ENCODE data around the gene C19orf81. TPM values are rescaled to one million over a fixed set of nuclear protein-coding genes. Genes with fewer than 3 reads are reported as not detected.

Gene C19orf81
- total and polyA plus RNA-seq, 7 experiments from 2014 or later, result 0.98 to 1.0 TPM; not detected in 5

DNA sequence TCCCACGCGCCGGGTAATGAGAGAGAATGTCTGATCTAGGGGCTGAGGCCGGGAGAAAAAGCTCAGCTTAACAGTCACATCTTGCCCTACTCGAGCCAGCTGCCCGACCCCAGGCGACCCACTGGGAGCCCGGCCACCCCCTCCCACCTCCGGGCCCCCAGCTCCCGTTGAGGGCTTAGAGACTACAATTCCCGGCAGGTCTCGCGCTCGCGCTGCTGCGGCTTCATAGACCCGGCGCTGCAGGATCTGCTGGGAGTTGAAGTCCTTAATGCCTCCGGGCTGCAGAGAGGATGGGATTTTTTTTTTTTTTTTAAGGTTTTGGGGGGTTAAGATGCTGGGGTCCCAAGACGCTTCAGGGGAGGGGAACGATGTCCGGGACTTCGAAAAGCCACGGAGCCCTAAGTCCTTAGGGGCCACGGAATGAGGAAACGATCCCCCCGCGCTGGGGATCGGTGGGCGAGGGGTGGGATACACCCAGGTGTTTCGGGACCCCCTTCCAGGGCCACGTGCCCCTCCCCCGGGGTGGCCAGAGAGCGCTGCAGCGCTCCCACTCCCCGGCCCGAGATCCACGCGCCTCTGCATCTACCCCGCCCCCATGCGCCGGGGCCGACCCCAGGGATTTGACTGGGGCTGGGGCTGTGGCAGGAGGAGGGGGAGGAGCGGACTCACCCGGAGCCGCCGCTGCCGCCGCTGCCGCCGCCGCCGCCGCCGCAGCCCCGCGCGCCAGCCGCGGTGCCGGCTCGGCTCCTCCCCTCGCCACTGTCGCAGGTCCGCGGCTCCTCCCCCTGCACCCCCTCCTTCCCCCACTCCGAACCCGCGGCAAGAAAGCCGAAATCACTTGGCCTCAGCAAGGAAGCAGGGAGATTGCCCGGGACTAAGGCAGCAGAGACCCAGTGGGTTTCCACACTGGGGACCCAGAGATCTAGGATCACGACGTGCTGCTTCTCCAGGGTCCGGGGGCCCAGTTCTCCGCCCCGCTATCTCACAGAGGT, 9.8 kb upstream of the C19orf81 start, which contains the start of gene SYT3:
TSS of gene SYT3 (minus strand) at position 761 of the 992 bp plus-strand sequence. CDS start 2,470 bp downstream, outside the sequence.
- ChIA-PET CTCF (no interaction called here), POLR2A (interaction anchor here (0.6 kb wide), 1 partner anchor 424 kb away, joined by 4 read pairs; no protein-coding TSS in a partner anchor)
- intact Hi-C loops (cut with micrococcal nuclease), result no loop called here
- H3K9me3 Mint-ChIP-seq, result peaks cover 0 to 31% (median 19%) of the 10 kb centered on the region in 11 donors
- peak; percentile 79 for ATAC-seq
- Histone ChIP-seq H3K36me3 (ENCODE audit: control insufficient read depth in 2 of 3, insufficient read depth in 3 of 3, low read length in 3 of 3) (no peaks in the 10 kb centered on the region), H3K27me3 (ENCODE audit: control insufficient read depth in 2 of 2, insufficient read depth in 2 of 2, low read length in 2 of 2) (no peaks in the 10 kb centered on the region), H3K9me3 (ENCODE audit: control insufficient read depth in 2 of 3, low read length in 3 of 3) (peaks cover 0 to 9% (median 0%) of the 10 kb centered on the region in 3 experiments), H3K27ac (ENCODE audit: low read depth, low read length) (no peak within 1 kb of the TSS), H3K4me3 (ENCODE audit: low read length) (peak within 1 kb of the TSS; percentile 30), H3K4me1 (ENCODE audit: control insufficient read depth in 2 of 2, insufficient read depth in 2 of 2, low read length in 2 of 2) (no peaks in the 10 kb centered on the region)
- H3K27ac Mint-ChIP-seq, result peak within 1 kb of the TSS in 2 of 9 donors; percentile 52 to 59
- peaks cover 27 to 53% (median 43%) of the 10 kb centered on the region in 5 donors for H3K27me3 Mint-ChIP-seq
- DNase-seq, result peak in 7 of 9 donors; percentile 7 to 55 (median 13)
- H3K4me3 Mint-ChIP-seq, result peak within 1 kb of the TSS; percentile 8 to 91 (median 82)
- peaks cover 0 to 11% (median 6%) of the 10 kb centered on the region in 7 donors for H3K4me1 Mint-ChIP-seq
- peaks cover 0 to 9% (median 0%) of the 10 kb centered on the region in 5 donors for H3K36me3 Mint-ChIP-seq

DNA sequence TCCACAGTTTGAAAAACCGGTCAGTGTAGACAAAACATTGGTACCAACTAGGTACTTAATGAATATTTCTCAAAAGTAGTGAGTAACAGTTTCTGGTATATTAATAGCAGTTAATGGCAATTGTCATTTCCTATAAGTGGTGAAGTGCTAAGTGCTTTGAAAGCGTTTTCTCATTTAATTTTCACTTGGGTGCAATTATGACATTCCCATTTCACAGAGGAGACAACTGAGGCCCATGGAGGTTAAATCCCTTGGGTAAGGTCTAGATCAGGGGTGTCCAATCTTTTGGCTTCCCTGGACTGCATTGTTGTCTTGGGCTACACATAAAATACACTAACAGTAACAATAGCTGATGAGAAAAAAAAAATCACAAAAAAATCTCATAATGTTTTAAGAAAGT, 8.9 kb upstream of the C19orf81 start:
- peak overlapping the region in 8 of 10 donors; percentile 39 to 89 (median 48) for H3K4me3 Mint-ChIP-seq
- intact Hi-C loops (cut with micrococcal nuclease), result no loop called here
- H3K4me3 ChIP-seq (ENCODE audit: low read length), result no peak overlapping the region
- no peaks in the 10 kb centered on the region for H3K36me3 ChIP-seq (ENCODE audit: control insufficient read depth in 2 of 3, insufficient read depth in 3 of 3, low read length in 3 of 3)
- peaks cover 0 to 4% (median 0%) of the 10 kb centered on the region in 3 experiments for H3K9me3 ChIP-seq (ENCODE audit: control insufficient read depth in 2 of 3, low read length in 3 of 3)
- H3K27ac ChIP-seq (ENCODE audit: low read depth, low read length), result no peak overlapping the region
- ATAC-seq (no peak), DNase-seq (no peak)
- H3K36me3 Mint-ChIP-seq, result peaks cover 0 to 6% (median 0%) of the 10 kb centered on the region in 5 donors
- H3K27ac Mint-ChIP-seq, result no peak overlapping the region
- H3K4me1 Mint-ChIP-seq, result peaks cover 0 to 11% (median 6%) of the 10 kb centered on the region in 7 donors
- ChIA-PET POLR2A (no interaction called here), CTCF (no interaction called here)
- peaks cover 0 to 24% (median 14%) of the 10 kb centered on the region in 11 donors for H3K9me3 Mint-ChIP-seq
- H3K4me1 ChIP-seq (ENCODE audit: control insufficient read depth in 2 of 2, insufficient read depth in 2 of 2, low read length in 2 of 2), result no peaks in the 10 kb centered on the region
- H3K27me3 Mint-ChIP-seq, result peaks cover 27 to 49% (median 43%) of the 10 kb centered on the region in 5 donors
- H3K27me3 ChIP-seq (ENCODE audit: control insufficient read depth in 2 of 2, insufficient read depth in 2 of 2, low read length in 2 of 2), result no peaks in the 10 kb centered on the region

DNA sequence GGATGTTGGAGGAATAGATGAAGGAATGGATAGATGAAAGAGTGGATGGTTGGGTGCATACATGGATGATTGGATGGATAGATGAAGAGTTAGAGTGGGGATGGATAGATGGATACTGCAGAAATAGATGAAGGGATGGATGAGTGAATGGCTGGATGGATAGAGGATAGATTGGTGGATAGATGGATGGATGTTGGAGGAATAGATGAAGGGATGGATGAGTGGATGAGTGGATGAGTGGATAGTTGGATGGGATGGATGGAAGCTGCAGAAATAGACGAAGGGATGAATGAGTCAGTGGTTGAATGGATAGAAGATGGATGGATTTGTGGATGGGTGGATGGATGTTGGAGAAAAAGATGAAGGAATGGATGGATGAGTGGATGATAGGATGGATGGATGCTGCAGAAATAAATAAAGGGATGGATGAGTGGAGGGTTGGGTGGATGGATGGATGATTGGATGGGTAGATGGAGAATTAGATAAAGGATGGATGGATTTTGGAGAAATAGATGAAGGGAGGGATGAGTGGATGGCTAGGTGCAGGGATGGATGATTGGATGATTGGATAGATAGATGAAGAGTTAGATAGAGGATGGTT, 4.8 kb upstream of the C19orf81 start:
- Histone ChIP-seq H3K27ac (ENCODE audit: low read depth, low read length) (no peak overlapping the region), H3K4me3 (ENCODE audit: low read length) (no peak overlapping the region), H3K4me1 (ENCODE audit: control insufficient read depth in 2 of 2, insufficient read depth in 2 of 2, low read length in 2 of 2) (no peaks in the 10 kb centered on the region), H3K27me3 (ENCODE audit: control insufficient read depth in 2 of 2, insufficient read depth in 2 of 2, low read length in 2 of 2) (no peaks in the 10 kb centered on the region), H3K36me3 (ENCODE audit: control insufficient read depth in 2 of 3, insufficient read depth in 3 of 3, low read length in 3 of 3) (no peaks in the 10 kb centered on the region), H3K9me3 (ENCODE audit: control insufficient read depth in 2 of 3, low read length in 3 of 3) (no peaks in the 10 kb centered on the region)
- Mint-ChIP-seq H3K36me3 (peaks cover 0 to 4% (median 0%) of the 10 kb centered on the region in 5 donors), H3K4me3 (no peak overlapping the region), H3K4me1 (no peaks in the 10 kb centered on the region), H3K9me3 (peaks cover 0 to 8% (median 2%) of the 10 kb centered on the region in 11 donors), H3K27ac (no peak overlapping the region), H3K27me3 (peaks cover 11 to 34% (median 25%) of the 10 kb centered on the region in 5 donors)
- CTCF ChIA-PET, result no interaction called here
- POLR2A ChIA-PET, result no interaction called here
- DNase-seq, result no peak
- intact Hi-C loops (cut with micrococcal nuclease), result no loop called here
- ATAC-seq, result no peak

DNA sequence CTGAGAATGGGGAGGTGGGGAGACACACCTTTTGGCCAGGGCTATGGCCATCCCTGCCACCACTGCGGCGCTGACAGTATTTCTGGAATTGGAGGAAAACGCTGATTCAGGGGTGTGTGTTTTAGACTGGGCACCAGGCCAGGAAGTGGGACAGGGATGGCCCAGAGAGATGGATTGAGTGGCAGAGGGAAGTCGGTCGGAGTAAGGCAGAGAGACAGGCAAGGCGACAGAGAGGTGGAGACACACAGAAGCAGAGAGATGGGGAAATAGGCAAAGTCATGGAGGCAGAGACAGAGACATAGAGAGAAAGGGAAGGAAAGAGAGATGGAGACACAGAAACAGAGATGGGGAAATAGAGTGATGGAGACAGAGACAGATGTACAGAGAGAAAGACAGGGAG, 4.1 kb upstream of the C19orf81 start:
- DNase-seq, result no peak
- no peaks in the 10 kb centered on the region for H3K36me3 ChIP-seq (ENCODE audit: control insufficient read depth in 2 of 3, insufficient read depth in 3 of 3, low read length in 3 of 3)
- H3K4me1 Mint-ChIP-seq, result peaks cover 0 to 3% (median 0%) of the 10 kb centered on the region in 7 donors
- H3K4me3 ChIP-seq (ENCODE audit: low read length), result no peak overlapping the region
- H3K9me3 Mint-ChIP-seq, result peaks cover 0 to 9% (median 4%) of the 10 kb centered on the region in 11 donors
- ChIA-PET POLR2A (no interaction called here), CTCF (no interaction called here)
- peaks cover 11 to 39% (median 30%) of the 10 kb centered on the region in 5 donors for H3K27me3 Mint-ChIP-seq
- H3K4me3 Mint-ChIP-seq, result no peak overlapping the region
- no peaks in the 10 kb centered on the region for H3K4me1 ChIP-seq (ENCODE audit: control insufficient read depth in 2 of 2, insufficient read depth in 2 of 2, low read length in 2 of 2)
- H3K27ac Mint-ChIP-seq, result no peak overlapping the region
- intact Hi-C loops (cut with micrococcal nuclease), result no loop called here
- peaks cover 0 to 4% (median 0%) of the 10 kb centered on the region in 5 donors for H3K36me3 Mint-ChIP-seq
- H3K27me3 ChIP-seq (ENCODE audit: control insufficient read depth in 2 of 2, insufficient read depth in 2 of 2, low read length in 2 of 2), result no peaks in the 10 kb centered on the region
- no peaks in the 10 kb centered on the region for H3K9me3 ChIP-seq (ENCODE audit: control insufficient read depth in 2 of 3, low read length in 3 of 3)
- ATAC-seq, result no peak
- no peak overlapping the region for H3K27ac ChIP-seq (ENCODE audit: low read depth, low read length)

DNA sequence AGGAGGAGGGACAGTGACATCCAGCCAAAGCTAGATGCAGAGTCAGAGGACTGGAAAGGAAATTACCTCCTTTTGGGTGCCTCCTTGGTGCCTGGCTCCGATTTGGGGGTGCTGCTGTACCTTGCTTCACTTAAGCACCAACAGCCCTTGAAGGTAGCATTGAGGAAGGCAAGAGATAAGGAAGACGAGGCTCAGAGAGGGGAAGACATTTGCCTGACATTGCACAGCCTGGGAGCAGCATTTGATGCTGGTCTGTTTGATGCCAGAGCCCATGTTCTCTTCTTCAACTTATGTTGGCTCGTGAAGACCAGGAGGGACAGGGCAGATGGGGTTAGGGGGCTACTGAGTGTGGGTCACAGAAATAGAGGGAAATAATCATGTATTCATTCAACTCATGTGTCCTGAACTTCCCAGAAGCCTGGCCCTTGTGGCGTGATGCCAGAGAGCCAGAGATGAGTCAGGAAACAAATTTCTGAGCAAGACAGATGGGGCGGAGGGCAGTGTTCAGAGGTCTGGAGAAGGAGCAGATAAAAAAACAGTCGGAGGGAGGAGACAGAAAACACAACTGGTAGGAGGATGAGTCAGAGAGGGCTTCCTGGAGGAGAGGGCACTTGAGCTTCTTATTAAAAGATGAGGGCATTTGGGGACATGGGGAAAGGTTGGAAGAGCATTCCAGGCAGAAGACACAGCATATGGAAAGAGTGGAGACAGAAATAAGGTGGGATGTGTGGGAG, 3.0 kb upstream of the C19orf81 start:
- Mint-ChIP-seq H3K4me1 (peaks cover 0 to 3% (median 0%) of the 10 kb centered on the region in 7 donors), H3K9me3 (peaks cover 0 to 13% (median 4%) of the 10 kb centered on the region in 11 donors), H3K27ac (no peak overlapping the region), H3K4me3 (no peak overlapping the region), H3K36me3 (peaks cover 0 to 4% (median 0%) of the 10 kb centered on the region in 5 donors), H3K27me3 (peaks cover 6 to 38% (median 27%) of the 10 kb centered on the region in 5 donors)
- Histone ChIP-seq H3K9me3 (ENCODE audit: control insufficient read depth in 2 of 3, low read length in 3 of 3) (no peaks in the 10 kb centered on the region), H3K4me1 (ENCODE audit: control insufficient read depth in 2 of 2, insufficient read depth in 2 of 2, low read length in 2 of 2) (no peaks in the 10 kb centered on the region), H3K36me3 (ENCODE audit: control insufficient read depth in 2 of 3, insufficient read depth in 3 of 3, low read length in 3 of 3) (no peaks in the 10 kb centered on the region), H3K27ac (ENCODE audit: low read depth, low read length) (no peak overlapping the region), H3K27me3 (ENCODE audit: control insufficient read depth in 2 of 2, insufficient read depth in 2 of 2, low read length in 2 of 2) (peaks cover 0 to 3% of the 10 kb centered on the region in 2 donors), H3K4me3 (ENCODE audit: low read length) (no peak overlapping the region)
- intact Hi-C loops (cut with micrococcal nuclease), result no loop called here
- ChIA-PET CTCF (no interaction called here), POLR2A (no interaction called here)
- ATAC-seq, result no peak
- DNase-seq, result no peak

DNA sequence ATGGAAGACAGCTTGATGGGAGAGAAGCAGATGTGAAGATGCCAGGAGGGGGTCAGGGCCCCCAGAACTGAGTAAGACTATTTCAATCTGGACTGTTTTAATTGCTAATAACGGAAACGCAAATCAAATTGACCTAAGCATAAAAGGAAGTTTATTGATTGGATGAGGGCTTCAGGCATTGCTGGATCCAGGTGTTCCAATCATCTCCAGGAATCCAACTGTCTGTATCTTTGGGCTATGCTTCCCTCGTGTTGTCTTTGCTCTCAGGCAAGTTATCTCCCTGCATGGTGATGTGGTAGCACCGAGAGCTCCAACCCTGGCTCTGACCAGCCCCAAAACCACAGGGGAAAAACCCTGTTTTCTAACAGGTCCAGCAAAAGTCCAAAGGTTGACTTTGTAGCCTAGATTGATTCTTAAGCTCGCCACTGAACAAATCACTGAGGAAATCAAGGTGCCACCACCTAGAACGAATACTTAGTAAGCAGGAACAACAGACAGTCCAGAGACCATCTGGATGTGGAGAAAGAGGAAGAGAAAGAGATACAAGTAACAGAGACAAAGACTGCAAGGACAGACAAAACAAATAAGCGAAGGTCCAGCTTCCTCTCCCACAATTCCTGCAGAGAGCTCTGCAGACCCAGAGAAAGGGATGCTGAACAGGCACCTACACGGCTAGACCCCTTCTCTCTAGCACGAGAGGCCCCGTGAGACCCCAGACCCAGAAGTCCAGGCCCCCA, 1.2 kb upstream of the C19orf81 start:
- H3K27ac Mint-ChIP-seq, result no peak overlapping the region
- peaks cover 0 to 21% (median 4%) of the 10 kb centered on the region in 11 donors for H3K9me3 Mint-ChIP-seq
- DNase-seq (no peak), ATAC-seq (no peak)
- peaks cover 8 to 39% (median 34%) of the 10 kb centered on the region in 5 donors for H3K27me3 Mint-ChIP-seq
- peaks cover 0 to 3% (median 0%) of the 10 kb centered on the region in 7 donors for H3K4me1 Mint-ChIP-seq
- Histone ChIP-seq H3K4me1 (ENCODE audit: control insufficient read depth in 2 of 2, insufficient read depth in 2 of 2, low read length in 2 of 2) (no peaks in the 10 kb centered on the region), H3K4me3 (ENCODE audit: low read length) (no peak overlapping the region), H3K36me3 (ENCODE audit: control insufficient read depth in 2 of 3, insufficient read depth in 3 of 3, low read length in 3 of 3) (no peaks in the 10 kb centered on the region), H3K27ac (ENCODE audit: low read depth, low read length) (no peak overlapping the region), H3K9me3 (ENCODE audit: control insufficient read depth in 2 of 3, low read length in 3 of 3) (no peaks in the 10 kb centered on the region), H3K27me3 (ENCODE audit: control insufficient read depth in 2 of 2, insufficient read depth in 2 of 2, low read length in 2 of 2) (peaks cover 0 to 3% of the 10 kb centered on the region in 2 donors)
- POLR2A ChIA-PET, result no interaction called here
- no peak overlapping the region for H3K4me3 Mint-ChIP-seq
- H3K36me3 Mint-ChIP-seq, result peaks cover 0 to 4% (median 0%) of the 10 kb centered on the region in 5 donors
- intact Hi-C loops (cut with micrococcal nuclease), result no loop called here
- CTCF ChIA-PET, result no interaction called here

Data from naive thymus-derived CD4-positive, alpha-beta T cell (primary cell).